HG03342 (cell line): ENCODE results near the gene PARP12.

Source experiments
- ATAC-seq: cut with Tn5 transposase; IDR thresholded peaks from one replicate; pipeline ENCODE4 v1.9.1; 2021; ENCODE audit warnings: mild to moderate bottlenecking, moderate library complexity; ENCODE audit not compliant: unreplicated experiment

PARP12 gene

DNA sequence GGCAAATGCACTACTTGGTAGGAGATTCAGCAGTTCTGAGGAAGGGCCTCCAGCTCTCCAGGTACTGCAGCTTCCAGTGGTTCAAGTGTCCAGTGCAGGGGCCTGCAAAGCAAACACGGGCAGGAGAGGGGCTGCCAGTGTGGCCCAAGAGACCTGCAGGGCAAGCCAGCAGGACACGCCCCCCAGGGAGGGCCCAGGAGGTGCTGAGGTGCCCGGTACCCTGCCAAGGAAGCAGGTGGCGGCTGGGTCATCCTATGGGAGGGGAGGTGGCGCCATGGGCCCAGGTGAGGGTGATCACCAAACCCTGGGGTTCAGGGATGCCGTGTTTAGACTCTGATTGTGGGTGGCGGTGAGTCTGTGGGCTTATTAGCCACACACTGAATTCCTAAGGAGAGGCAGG is 45.7 kb downstream of the PARP12 start:
- no peak for ATAC-seq

DNA sequence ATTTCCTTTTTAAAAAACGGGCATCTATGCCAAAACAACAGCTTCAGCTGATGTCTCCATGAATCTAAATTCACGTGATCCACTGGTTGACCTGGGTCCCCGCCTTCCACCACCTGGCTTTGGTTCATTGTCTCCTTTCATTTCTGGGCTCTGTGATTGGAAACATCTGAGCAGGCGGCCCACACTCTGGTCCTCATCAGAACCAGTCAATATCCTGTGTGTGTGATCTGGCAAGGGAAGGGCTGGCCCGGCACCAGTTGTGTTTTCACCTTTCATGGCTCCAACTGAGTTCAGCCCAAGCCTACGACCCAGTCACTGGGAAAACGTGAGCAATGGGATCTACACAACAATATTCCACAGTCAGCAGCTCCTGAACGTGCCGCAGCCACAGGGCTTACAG is 46.2 kb downstream of the PARP12 start:
- no peak for ATAC-seq

DNA sequence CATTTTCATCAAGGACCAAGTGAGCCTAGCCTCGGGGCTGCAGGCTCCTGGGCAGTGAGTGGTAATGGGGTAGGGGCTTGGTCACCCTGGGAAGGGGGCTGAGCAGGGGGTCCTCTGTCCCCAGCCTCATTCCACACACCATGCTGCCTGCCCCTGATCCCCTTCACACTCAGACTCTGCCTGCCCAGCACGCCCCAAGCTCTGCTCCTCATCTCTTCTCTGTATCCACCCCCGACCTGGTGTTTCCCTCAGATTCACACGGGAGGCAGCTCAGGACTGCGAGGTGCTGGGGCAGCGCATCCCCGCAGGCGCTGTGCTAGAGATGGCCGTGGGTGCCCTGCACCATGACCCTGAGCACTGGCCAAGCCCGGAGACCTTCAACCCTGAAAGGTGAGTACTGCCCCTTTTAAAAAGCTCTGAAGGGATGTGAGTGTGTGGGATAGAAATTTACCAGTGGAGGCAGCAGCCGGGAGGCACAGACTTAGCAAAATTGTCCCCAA is 47.2 kb downstream of the PARP12 start:
- ATAC-seq, result no peak

DNA sequence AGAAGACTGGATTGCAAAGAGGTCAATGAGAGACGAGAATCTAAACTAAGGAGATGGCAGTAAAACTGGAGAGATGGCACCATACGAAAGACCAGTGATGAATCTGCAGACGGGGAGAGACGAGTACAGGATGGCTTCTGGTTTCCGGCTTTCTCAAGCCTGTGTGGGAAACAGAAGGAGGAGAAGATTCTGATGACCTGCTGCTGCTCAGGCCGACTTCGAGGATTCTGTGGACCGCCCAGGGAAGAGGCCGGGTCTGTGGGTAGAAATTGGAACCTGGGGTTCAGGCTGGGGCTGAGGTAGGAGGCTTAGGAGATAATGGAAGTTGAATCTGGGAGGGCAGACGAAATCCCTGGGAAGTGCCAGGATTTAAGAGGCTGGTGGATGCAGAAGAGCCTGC is 48.6 kb downstream of the PARP12 start:
- ATAC-seq, result no peak

DNA sequence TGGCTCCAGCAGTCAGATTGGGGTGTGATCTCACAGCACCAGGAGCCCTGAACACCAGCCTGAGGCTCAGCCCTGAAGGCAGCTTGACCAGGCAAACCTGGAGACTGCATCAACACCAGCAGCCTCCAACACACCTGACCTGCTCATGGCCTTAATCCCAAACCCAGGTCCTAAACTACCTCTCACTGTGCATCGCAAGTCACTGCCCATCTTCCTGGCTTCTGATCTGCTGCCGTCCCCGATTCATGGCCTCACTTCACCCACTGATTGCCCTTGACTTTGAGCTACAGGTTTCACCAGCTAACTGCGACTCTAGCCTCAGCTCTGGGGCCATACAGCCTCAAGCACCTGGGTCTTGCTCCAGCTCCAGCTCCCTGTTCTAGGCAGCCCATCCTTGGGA is 49.1 kb downstream of the PARP12 start:
- no peak for ATAC-seq

DNA sequence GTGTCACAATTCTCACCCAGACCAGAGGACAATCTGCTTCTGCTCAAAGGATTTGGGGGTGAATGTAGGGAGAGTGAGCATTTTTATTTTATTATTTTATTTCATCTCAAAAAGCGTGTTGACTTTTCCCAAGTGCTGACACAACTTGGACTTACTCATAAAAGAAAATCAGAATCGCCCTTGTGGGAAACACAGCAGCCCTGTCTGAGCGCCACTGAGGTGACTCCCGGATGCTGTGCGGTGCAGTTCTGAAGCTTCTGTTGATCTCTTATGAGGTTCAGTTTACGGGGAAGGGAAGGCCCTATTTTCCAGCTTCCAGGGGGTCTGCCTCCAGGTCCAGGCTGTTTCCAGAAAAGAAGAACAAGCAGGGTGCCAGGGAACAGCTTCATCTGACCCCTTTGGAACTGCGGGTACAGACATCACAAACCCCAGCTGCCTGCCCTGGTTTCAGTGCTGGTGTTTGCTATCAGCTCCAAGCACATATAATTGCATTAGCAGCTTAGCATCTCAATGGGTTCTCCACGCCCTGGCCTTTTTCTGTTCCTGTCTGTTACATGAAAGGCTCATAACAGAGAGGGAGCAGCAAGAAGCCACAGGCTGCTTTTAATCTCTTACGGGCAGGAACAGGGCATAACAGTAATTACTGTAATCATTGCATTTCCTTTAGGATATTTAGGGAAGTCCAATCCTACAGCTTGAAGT is 52.4 kb downstream of the PARP12 start:
- ATAC-seq, result no peak

DNA sequence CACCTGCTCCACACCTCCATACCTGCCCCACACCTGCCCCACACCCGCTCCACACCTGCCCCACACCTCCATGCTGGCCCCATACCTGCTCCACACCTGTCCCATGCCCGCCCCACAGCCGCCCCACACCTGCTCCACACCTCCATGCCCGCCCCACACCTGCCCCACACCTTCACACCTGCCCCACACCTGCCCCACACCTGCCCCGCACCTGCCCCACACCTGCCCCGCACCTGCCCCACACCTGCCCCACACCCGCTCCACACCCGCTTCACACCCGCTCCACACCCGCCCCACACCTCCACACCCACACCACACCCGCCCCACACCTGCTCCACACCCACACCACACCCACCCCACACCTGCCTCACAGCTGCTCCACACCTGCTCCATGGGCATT is 53.0 kb downstream of the PARP12 start:
- no peak for ATAC-seq

DNA sequence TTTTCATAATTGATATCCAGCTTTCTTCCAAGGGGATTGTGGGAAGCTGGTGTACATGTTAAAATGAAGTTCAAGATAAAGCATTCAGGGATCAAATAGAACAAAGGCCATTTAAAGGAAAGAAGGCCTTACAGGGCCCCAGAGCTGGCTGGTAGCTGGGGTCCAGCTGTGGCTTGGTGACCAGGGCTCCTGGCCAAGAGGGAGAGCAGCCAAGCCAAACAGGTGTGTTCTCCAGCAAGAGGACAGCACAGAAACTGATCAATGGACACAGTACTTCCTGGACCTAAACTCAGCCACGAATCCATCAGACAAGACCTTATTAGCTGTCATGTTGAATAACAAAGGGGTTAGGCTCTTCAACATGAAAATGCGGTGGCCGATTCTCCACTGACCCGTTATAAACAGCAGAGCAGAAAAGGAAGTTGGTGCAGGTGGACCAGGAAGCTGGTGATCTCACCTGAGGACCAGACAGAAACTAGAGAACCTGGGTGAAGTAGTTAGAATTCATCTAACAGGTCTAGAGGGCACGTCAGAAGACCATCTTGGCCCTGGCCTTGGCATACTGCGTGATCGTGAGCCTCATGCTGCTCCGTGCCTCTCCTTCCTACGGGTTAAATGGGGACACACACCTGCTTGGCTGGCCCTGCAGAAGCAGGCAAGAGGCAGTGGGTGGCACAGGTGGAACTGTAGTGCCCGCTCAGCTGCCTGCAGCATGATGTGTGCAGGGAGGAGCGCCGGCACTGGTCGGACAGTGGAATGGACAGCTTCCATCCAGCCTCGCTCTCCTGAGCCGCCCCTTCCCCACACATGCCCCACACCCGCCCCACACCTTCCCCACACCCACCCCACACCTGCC is 53.8 kb downstream of the PARP12 start:
- no peak for ATAC-seq

DNA sequence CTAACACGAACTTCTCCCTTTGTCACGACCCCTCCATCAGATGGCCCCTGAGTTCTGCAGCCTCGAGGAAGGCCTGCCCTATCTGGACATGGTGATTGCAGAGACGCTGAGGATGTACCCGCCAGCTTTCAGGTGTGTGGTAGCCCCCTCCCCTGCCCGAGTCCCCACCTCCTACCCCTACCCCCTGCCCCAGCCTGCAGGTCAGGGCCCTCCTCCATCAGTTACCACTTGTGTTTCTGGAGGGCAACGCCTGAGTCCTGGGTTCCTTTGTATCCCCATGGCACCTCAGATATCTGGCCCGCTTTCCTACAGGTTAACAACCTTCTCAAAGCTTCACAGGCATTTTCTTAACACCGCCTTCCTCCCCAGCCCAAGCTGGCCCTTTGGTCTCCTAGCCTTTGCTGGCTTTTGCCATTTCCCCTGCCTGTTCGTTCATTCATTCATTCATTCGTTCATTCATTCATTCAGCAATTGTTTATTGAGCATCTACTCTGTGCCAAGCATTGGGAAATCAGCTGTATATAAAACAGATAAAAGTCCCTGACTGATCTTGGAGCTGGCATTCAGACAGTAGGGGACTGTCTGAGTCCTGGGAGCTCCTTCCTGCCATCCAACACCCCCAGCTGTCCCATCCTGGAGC is 55.6 kb downstream of the PARP12 start:
- no peak for ATAC-seq

DNA sequence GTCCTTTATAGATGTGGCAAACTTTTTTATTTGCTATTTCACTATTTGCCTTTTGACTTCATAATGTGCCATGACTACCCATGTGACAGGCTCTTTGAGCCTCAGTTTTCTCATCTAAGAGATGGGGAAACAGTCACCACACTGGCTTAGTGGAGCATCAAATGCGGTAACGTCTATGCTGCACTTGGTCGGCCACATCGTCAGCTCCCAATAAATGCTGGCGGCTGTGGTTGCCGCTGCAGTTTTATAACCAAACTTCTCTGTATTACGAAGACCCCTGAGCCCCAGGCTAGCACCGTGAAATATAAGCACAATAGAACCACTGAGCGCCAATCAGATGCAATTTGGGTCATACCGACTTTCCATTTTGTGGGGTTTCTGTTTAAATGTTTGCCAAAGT is 56.2 kb downstream of the PARP12 start:
- no peak for ATAC-seq

DNA sequence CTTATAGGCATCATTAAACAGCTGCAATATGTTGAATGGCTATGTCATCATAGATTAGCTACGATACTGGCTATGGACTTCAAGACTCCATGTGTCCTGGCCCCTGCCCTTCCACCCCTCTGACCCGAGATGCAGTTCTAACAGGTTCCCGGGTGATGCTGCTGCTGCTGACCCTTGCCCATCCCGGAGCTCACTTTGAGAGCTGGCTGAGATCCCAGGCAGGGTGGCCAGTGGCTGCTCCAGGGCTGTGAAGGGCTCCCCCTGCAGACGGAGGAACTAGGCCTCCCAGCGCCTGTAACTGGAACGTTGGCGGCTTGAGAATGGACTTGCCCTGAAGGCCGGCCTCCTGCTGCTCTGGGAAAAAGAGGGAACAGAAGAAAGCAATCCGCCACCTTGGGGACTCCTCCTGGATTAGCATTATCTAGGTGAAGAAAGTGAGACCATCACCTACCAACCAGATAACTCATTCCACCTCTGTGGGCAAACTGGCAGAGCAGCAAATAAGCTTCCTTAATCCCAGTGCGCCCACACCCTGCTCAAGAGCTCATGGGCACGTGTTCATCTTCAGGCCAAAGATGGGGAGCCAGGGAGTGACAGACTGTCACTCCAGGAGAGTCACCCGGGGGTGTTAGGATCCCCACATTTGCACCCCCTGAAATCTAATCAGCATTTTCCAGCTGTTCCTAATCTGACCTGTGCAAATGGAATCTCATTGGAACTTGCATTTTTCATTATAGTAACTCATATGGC is 56.8 kb downstream of the PARP12 start:
- no peak for ATAC-seq

DNA sequence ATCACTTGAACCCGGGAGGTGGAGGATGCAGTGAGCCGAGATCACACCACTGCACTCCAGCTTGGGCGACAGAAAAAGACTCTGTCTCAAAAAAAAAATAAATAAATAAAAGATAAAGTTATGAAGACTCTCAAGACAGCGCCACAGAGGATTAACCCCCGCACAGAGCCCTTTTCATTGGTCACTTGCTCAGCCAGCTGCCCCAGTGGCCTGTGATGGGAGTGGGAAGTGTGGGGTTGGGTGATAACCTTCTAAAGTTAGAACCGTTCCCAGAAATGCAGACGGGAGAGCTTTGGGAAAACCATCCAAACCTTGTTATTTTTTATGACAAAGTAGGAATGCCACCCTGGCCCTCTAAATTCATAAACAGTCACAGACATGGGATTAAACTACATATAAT is 57.4 kb downstream of the PARP12 start:
- no peak for ATAC-seq

DNA sequence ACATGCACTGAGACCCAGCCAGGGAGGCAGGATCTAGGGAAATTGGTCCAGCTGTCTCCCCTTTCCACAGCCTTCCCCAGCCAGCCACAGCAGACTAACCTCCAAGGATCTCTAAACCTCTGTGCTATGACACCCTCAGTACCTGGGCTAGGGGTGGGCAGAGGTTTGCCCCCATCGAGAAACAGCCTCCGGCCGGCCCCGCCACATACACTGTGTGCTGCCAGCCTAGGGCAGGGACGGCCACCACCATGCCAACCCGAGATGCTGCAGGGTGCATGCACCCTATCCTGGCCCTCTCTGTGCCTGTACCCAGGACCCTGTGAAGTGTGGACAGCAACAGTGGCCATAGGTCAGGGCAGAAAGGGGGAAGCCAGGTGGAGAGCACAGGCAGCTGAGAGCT is 58.1 kb downstream of the PARP12 start:
- no peak for ATAC-seq

DNA sequence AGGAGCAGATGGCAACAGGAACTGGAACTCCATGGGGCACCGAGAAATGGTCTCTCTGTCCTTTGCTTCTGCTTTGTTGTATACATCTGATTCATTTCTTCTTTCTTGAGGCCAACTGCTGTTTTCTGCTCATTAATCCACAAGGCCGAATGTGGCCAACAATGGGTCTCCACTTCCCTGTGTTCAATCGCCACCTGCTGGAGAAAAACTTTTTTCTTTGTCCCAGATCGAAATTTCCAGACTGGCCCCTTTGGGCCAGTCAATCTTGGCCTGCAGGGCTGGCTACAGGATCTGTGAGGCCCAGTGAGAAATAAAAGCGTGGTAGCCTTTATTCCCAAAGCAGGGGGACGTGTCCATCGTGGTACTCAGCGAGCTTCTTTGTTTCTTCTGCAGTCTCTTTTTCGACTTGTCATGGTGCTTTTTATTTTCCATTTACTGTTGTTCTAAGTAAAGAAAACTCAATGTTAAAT is 58.8 kb downstream of the PARP12 start:
- ATAC-seq, result no peak

DNA sequence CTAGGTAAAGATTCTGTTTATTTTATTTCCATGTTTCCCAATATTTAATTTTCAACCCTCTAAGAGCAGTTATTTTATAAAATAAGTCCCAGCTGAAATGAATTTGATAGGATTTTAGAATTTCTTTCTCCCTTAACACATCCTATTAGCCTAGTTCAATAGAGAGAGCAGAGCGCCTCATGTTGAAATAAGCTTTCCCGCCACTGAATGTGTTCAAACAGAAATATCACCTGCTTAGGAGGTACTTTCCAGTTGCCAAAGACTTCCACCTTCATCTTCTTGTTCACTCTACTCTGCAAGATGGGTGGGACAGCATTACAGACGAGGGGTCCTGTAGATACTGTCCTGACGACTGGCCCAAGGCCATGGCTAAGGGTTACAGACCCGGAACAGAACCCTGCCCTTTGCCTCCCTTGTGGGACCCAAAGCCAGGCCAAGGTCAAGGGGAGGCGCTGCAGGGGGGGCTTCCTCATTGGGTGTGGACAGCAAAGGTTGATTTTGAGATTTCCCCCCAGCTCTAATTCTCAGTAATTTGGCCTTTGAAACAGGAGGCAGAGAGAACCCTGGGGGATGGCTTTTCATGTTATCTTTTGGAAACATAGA is 62.0 kb downstream of the PARP12 start:
- no peak for ATAC-seq

DNA sequence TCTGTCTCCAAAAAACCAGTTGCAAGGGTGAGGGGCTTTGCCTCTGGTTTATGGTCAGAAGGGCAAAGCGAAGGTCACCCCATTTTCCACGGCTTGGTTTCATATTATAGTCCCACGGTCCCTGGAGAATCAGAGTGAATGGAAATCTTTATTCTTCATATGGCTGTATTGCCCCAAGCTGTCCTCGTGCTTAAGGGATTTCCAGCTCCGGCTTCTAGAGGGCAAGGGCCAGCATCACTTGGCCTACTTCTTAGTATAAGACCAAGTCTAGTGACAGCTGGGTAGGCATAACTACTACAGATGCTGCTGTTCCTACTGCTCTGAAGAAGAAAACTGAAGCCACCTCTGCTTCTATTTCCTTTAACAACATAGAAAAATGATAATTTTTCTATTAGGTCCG is 63.2 kb downstream of the PARP12 start:
- no peak for ATAC-seq

DNA sequence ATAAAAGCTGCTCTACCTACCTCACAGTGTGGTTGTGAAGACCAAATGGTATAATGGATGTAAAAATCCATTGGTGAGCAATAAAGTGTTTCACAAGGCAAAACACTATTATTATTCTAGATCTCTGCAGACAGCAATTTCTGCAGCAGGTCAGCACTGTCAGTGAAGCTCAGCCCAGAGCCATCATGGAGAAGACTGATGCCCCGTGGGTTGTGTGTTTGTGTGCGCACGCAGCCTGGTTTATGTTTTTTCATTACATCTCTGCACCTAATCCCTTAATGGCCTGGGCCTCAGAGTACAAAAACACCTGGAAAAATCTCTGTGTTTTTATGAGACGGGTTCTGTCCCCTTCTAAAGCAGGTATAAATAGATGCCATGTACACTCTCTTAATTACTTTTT is 64.2 kb downstream of the PARP12 start:
- ATAC-seq, result no peak

DNA sequence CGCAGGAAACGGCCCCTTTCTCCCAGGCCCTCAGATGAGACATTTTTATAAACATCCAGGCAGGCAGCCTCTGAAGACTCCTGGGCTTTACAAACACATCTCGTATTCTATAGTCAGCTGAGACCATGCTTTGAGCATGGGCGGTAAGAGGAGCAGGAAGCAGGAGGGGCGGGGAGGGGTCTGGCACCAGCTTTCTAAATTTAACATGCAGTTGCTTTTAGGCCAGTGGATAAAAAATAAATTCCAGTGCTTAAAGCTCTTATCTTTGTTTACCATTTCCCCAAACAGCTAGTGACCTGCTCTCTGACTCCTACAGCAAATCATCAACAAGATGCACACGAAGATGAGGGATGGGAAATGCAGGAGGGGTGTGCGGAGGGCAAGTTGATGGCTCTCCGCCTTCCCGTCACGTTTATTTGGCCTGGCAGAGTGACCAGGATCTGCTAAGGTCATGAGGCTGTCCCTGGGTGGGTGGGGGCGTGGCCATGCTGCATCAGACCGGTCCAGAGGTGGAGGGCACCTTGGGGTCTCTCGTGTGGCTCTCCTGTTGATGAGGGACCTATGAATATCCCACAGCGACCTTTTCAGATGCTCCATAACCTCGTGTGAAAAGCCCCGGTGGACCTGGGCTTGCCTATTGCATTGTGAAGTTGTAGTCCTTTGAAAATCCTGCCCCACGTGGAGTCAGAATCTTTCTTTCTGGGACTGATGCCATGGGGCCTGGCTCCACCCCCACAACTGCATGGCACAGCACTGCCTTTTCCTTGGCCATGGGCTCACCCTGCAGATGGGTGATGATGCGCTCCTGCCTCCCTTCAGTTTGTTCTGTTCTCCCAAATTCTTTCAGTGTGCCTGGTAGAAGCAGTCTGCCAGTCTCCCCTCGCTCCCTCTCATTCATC is 67.5 kb downstream of the PARP12 start:
- no peak for ATAC-seq

DNA sequence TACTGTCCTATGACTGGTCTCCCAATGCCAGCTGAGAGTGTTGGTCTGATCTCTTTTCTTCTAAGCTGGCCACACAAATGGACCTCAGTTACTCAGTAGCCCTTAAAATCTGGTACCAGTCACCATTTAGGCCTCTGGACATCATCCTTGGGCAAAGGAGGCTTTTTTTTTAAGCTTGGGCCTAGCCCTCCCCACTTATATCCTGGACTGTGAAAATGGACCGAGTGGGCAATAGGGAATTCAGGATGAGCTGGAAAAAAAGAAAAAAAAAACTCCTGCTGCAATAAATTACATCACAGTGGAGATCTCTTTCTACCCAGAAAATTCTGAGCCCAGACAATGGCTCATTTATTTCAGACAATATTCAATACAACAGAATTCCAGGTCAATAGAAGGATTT is 68.4 kb downstream of the PARP12 start:
- no peak for ATAC-seq

DNA sequence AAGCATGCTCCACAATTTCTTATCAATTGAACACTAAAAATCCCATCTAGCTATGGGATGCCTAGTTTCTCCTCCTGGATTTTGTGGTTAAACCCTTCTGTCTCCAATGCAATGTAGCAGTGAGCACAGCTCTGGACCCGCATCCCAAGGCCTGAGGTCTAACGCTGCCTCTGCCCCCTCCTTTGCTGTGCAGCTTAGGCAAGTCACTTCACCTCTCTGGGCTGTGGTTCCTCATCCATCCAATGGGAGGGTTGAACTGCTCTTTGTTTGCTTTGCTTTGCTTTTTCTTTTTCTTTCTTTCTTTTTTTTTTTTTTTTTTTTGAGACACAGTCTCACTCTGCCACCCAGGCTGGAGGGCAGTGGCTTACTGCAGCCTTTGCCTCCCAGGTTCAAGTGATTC is 69.2 kb downstream of the PARP12 start:
- no peak for ATAC-seq
